GM18499 (cell line): ENCODE results near the gene SLC26A4.

ENCODE experiments used
- ATAC-seq: cut with Tn5 transposase; IDR thresholded peaks from one replicate; pipeline ENCODE4 v1.9.1; 2021; ENCODE audit warnings: moderate number of reproducible peaks; ENCODE audit not compliant: insufficient read depth, unreplicated experiment

Gene SLC26A4

DNA sequence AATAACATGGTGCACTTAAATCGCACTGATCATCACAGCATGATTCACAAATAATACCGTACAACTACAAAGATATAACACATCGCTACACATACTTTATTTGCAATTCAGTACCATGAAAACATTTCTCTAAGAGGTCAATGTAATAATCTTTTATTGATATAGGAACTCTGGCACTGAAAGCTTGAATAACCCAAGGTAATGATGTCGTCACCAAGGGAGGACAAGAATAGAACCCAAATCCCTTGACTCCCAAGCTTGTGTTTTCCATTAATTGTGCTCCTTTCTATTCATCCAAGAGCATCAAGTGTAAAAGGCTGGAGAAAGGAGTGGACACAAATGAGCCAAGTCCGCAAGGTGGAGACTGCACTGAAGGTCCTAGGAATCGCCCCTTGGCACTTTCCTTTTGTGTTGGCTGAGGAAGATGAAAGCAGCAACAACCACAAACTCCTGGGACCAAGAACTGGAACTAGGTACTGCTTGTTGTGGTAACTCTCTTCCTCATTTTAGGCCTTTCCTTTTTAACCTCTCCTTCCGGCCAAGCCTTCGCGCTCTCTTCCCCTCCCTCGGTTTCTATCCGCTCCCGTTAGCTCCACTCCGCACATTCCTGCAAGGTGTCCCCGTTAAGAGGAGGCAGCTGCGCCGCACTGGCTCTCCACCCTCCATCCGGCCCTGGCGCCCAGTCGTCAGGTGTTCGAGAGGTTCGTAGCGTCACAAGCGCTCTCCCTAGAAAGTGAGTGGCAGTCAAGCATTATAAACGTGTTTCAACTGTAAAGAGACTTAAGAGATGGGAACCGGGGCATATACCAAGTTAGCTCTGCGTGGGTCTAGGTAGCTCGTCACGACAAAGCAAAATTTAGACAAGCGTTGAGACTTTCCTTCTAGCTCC is 82.3 kb downstream of the SLC26A4 start:
- peak; percentile 20 for ATAC-seq

DNA sequence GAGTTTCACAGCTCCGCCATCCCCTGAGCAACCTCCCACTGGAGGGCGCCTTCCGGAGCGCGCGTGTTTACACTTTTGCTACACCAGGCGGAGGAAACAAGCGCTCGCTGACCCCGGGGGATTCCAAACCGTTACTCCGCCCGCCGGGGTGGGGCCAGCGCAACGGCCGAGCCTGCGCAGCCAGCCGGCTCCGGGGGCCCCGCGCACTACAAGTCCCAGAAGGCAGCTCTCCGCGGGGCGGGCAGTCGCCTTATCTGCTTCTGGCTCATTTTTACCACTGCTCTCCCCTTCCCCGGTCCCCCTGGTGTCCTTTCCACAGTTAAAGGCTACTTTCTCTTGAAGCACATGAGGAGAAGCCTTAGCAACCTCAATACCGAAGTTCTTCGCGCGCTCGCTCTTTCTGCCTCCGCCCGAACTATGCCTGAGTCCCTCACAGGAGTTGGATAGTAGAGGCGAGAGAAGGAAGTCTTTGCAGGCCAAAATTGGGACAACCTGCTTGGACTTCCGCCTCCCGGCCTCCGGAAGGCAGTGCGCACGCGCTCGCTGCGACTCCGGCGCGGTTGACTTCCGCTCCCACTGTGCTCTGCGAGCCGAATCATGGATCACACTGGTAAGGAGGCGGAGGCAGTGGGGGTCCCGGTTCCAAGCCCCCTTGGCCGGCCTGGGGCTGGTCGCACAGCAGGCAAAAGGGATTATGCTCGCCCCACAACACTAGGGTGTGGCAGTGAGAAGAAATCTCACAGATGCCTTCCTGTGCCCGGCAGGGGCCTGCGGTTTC is 83.1 kb downstream of the SLC26A4 start, which contains the start of gene CBLL1:
Gene CBLL1, plus strand, starts transcription at position 576 of the 778 bp plus-strand sequence. Its CDS starts 22 bp downstream, at position 598.
- ATAC-seq, result peak; percentile 54

DNA sequence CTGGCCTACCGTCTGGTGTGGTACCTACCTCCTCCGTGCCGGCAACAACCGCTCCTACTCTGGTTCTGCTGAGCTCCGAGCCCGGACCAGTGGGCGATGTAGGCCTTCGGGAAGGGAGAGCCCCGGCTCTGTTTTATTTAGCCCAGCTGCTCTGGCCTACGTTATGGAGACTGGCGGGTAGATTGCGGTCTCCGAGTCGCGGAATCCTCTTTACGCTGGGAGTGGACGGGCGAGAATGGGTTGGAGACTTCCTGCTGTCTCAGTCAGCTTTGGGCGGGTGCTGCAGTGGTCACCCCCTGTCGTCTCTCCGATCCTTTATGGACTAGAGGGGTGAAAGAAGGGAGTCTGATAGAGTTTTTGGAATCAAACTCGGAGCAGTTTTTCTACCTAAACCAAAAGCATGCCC is 83.7 kb downstream of the SLC26A4 start:
- peak; percentile 27 for ATAC-seq

DNA sequence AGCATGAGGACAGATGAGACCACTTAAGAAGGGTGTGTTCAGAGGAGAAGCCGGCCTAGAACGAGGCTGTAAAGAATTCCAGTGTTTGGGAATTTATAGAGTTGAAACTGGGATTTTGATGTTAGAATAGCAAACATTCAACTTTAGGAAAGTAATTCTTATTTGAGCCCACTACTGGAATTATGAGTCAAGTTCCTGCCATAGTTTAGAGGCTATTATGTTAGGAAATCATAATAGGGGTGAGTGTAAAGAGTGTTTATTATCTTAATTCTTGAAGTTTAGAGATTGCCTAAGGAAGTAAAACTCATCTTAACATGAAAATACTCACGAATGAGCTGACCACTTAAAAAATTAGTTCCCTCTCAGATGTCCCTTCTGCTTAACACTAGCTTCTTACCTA is 85.4 kb downstream of the SLC26A4 start:
- no peak for ATAC-seq

DNA sequence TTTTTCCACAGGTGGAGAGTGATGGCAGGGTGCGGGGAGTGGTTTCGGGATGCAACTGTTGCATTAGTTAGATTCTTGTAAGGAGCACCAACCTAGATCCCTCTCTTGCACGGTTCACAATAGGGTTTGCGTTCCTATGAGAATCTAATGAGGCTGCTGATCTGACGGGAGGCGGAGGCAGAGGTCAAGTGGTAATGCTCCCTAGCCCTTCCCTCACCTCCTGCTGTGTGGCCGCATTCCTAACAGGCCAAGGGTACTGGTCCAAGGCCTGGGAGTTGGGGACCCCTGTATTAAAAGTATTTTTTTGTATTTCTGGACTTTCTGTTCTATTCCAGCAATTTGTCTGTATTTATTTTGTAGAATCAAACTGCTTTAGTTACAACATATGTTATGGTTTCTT is 90.5 kb downstream of the SLC26A4 start:
- ATAC-seq, result no peak

DNA sequence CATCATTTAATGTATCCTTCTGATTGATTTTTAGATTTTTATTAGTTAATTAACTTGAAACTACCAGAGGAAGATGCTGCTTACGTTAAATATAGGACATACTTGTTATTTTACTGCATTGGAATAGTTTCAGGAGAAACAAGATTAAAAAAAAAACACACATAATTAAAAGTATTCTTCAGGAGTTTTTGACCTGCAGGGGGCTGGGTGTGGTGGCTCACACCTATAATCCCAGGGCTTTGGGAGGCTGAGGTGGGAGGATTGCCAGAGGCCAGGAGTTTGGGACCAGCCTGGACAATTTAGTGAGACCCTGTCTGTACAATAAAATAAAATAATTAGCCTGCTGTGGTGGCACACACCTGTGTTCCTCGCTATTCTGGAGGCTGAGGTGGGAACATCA is 94.0 kb downstream of the SLC26A4 start:
- no peak for ATAC-seq

DNA sequence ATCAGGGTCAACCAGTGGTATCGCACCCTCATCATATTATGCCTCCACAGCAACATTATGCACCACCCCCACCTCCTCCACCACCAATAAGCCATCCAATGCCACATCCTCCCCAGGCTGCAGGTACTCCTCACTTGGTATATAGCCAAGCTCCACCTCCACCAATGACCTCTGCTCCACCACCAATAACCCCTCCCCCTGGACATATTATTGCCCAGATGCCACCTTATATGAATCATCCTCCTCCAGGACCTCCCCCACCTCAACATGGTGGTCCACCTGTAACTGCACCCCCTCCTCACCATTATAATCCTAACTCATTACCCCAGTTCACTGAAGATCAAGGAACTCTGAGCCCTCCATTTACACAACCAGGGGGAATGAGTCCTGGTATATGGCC is 98.0 kb downstream of the SLC26A4 start:
- ATAC-seq, result no peak

DNA sequence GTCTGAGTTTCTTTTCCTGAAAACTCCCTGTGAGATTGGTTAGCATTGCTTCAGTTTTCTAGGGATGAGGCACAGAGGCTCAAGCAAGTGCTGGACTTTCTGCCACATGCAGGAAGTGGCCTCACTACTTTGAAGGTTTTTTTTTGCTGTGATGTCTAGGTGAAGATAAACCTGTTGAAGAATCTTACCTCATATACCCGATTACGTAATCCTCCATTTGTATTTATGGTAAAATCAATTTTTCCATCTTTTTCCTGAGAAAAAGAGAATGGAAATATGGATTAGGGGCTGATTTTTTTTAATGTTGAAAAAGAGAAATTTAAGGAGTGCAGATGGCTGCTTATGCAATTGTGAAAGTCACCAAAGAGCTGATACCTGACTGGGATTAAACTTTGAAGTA is 106.8 kb downstream of the SLC26A4 start:
- no peak for ATAC-seq
